ENCODE measurements around the gene PSAPL1. TPM values are rescaled to one million over a fixed set of nuclear protein-coding genes. Genes with fewer than 3 reads are reported as not detected.

The PSAPL1 gene
- polyA plus RNA-seq, 3 donors = 0.04 TPM; not detected in 2

- DNase-seq = no peak
Measured at GRCh38 chr4:7397206-7398103, 37.3 kb downstream of the PSAPL1 start.

GRCh38 chr4:7396186-7396910 is 38.4 kb downstream of the PSAPL1 start:
- no peak for DNase-seq

GRCh38 chr4:7395645-7396044 is 39.1 kb downstream of the PSAPL1 start:
- DNase-seq = no peak

GRCh38 chr4:7394681-7395451 is 39.9 kb downstream of the PSAPL1 start:
- no peak for DNase-seq

- DNase-seq = no peak
Measured at GRCh38 chr4:7393601-7394575, 40.8 kb downstream of the PSAPL1 start.

GRCh38 chr4:7392438-7393421 is 42.0 kb downstream of the PSAPL1 start:
- peak; percentile 54 for DNase-seq

- DNase-seq = no peak
Measured at GRCh38 chr4:7391637-7392437, 42.9 kb downstream of the PSAPL1 start.

GRCh38 chr4:7390906-7391636 is 43.7 kb downstream of the PSAPL1 start:
- DNase-seq = no peak

- DNase-seq = no peak
Measured at GRCh38 chr4:7390336-7390735, 44.4 kb downstream of the PSAPL1 start.

- no peak for DNase-seq
Measured at GRCh38 chr4:7389719-7390118, 45.0 kb downstream of the PSAPL1 start.

GRCh38 chr4:7389101-7389701 is 45.5 kb downstream of the PSAPL1 start:
- DNase-seq = no peak

GRCh38 chr4:7388627-7389026 is 46.1 kb downstream of the PSAPL1 start:
- DNase-seq = no peak

GRCh38 chr4:7387925-7388324 is 46.8 kb downstream of the PSAPL1 start:
- no peak for DNase-seq

GRCh38 chr4:7384929-7385890 is 49.5 kb downstream of the PSAPL1 start:
- DNase-seq = no peak

- no peak for DNase-seq
Measured at GRCh38 chr4:7384003-7384928, 50.5 kb downstream of the PSAPL1 start.
